ENCODE measurements around the gene LIMS4.
"Not testable (repeated sequence)": the region's sequence is repeated elsewhere in the genome, so short reads cannot be mapped to it uniquely, and the experiment has no call there.

DNA sequence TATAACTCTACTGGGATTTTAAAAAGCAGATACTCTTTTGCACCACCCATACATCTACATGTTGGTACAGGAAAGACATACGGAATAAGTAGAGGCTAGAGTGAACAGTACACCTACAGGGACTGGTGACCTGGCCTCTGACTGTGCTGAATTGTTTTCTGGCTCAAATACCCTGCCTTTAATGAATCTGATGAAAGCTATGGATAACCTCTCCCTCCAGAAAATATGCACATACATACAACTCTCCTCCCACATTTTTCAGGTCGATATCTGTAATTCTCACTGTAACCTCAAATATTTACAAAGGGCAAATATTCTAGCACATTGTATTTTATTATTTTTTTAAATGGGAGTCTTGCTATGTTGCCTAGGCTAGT, 15.4 kb downstream of the LIMS4 start:
- not testable (repeated sequence) for TF ChIP-seq CTCF (IDR thresholded peaks at IDR 0.05 in 4 of 5, conservative IDR thresholded peaks at IDR 0.05 in 1 of 5); POLR2A (IDR thresholded peaks at IDR 0.05)

Measured in gastrocnemius medialis (tissue), 4 donors.